HG02973 (cell line): Measurements from ENCODE around the gene KLHL4.
"Not testable (repeated sequence)": the region's sequence is repeated elsewhere in the genome, so short reads cannot be mapped to it uniquely, and the experiment has no call there.

ENCODE experiments used
- ATAC-seq: cut with Tn5 transposase; IDR thresholded peaks from one replicate; pipeline ENCODE4 v1.9.1; 2021; ENCODE audit warnings: moderate library complexity; ENCODE audit not compliant: unreplicated experiment

KLHL4 gene

GRCh38 chrX:87641439-87641838 is 123.8 kb downstream of the KLHL4 start:
- ATAC-seq: not testable (repeated sequence)

DNA sequence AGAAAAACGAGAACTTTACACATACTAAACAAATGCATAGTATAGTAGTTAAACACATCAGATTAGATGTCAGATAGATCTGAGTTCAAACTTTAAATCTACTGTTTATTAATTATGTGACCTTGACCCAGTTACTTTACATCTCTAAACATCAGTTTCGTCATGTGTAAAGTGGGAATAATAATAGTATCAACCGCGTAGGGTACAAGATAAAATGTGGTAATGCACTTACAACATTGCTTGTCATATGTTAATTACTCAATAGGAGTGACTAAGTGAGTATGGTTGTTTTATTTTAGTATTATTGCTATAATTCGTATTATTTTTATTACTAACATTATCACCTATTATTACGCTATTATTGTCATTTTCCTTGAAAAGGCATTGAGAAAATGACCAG is 144.2 kb downstream of the KLHL4 start:
- ATAC-seq: no peak

- no peak for ATAC-seq
Observed at GRCh38 chrX:87663421-87663820, 145.8 kb downstream of the KLHL4 start.

- no peak for ATAC-seq
Observed at GRCh38 chrX:87664381-87664780, 146.8 kb downstream of the KLHL4 start.

DNA sequence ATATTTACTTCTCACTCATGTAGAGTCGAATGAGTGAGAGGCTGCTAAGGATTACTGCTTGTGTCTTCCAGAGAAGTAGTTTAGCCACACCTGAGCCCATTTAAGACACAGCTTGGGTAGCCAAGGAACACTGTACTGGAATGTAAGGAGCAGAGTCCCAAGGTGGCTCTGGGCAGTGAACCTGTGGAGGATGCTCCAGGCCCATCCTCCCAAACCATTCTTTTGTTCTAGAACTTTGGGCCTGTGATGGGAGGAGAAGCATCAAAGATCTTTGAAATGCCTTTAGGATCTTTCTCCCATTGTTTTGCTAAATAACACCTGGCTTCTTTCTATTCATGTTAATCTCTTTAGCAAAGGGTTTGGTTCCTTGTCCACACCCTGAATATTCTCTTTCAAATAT is 162.2 kb downstream of the KLHL4 start:
- no peak for ATAC-seq

DNA sequence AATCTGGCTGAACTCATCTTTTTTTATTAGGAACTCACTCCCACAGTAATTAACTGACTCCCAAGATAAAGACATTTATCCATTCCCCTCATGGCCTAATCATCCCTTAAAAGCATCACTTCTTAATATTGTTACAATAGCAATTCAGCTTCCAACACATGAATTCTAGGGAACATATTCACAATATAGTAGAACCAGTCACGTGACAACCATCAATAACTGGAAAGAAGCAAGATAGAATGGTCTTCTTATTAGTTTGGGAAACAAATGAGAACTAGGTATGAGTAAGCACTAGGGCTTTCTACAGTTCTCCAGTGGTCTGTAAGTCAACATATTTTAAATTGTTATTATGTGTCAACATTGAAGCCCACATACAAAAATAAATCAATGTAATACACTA is 170.1 kb downstream of the KLHL4 start:
- no peak for ATAC-seq

DNA sequence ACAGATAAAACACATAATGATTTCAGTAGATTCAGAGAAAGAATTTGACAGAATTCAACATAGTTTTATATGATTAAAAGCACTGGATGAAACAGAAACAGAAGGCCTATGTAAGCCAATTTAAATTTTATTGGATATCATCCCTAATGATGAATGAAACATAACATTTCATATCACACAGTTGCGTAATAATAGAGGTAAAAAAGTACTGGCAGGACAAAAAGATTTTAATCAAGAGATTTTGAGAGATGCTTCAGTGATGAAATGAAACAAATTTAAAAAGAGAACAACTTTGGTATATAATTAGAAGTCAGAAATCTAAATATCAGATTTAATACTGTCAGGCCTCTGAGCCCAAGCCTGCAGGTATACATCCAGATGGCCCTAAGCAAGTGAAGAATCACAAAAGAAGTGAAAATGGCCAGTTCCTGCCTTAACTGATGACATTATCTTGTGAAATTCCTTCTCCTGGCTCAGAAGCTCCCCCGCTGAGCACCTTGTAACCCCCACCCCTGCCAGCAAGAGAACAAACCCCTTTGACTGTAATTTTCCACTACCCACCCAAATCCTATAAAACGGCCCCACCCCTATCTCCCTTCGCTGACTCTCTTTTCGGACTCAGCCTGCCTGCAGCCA is 170.6 kb downstream of the KLHL4 start:
- not testable (repeated sequence) for ATAC-seq

- not testable (repeated sequence) for ATAC-seq
Observed at GRCh38 chrX:87689218-87689617, 171.6 kb downstream of the KLHL4 start.

GRCh38 chrX:87693204-87693603 is 175.6 kb downstream of the KLHL4 start:
- no peak for ATAC-seq

DNA sequence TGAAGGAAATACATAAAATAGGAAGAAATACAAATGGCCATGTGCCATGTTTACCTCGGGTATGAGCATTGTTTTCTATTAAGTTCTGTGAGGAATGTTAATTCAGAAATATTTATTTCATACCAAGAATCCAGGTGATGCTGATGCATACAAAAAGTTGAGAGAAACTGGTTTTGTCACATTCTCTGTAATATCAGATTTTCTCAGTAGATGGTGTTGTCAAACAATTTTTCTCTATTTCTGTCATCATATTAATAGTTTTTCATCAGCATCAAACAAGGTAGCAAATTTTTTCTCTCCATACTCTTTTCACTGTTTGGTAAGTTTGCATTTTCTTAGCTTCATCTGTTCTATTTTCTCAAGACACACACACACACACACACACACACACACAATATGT is 179.8 kb downstream of the KLHL4 start:
- ATAC-seq: no peak

GRCh38 chrX:87702795-87703194 is 185.2 kb downstream of the KLHL4 start:
- ATAC-seq: no peak

DNA sequence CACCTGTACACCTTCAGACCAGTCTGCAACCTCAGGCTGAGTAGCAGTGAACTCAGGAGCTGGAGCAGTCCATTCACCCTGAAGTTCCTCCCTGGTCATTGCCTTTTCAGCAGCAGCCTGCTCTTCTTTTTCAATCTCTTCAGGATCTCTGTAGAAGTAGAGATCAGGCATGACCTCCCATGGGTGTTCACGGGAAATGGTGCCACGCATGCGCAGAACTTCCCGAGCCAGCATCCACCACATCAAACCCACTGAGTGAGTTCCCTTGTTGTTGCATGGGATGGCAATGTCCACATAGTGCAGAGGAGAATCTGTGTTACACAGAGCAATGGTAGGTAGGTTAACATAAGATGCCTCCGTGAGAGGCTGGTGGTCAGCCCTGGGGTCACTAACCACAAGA is 185.9 kb downstream of the KLHL4 start:
- ATAC-seq: not testable (repeated sequence)

DNA sequence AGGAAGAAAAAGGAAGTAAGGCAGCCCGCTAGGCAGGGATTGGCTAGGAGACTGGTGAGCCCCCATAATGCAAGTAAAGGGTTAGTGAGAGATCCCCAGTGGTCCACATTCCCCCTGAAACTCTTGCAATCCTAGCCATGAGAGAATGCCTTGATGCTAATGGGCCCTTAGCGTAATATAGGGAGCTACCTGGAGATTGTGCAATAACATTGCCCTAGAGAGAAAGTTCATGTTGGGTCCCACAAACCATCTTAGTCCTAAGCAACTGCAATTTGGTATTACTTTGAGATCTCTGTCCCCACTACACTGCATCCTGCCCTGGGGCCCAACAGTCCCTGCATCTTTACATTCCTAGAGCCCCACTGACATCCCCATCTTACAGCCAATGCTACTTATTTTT is 188.5 kb downstream of the KLHL4 start:
- no peak for ATAC-seq

GRCh38 chrX:87710580-87710979 is 193.0 kb downstream of the KLHL4 start:
- ATAC-seq: no peak
